AG04450 (cell line): Measurements from ENCODE around the gene C21orf58. TPM values are rescaled to one million over a fixed set of nuclear protein-coding genes. Genes with fewer than 3 reads are reported as not detected.

ENCODE experiments used
- CTCF ChIA-PET: fragments of 300-600, 350-600 bp; formaldehyde crosslinking; extraction: SDS; loops from one replicate; lab custom pipeline; 2022; ENCODE audit warnings: antibody characterized with exemption, inconsistent platforms; lab: Charles Lee
- POLR2A ChIA-PET: fragments of 350-600 bp; formaldehyde crosslinking; extraction: SDS; loops from one replicate; lab custom pipeline; 2021; ENCODE audit warnings: antibody characterized with exemption, inconsistent platforms; lab: Yijun Ruan, JAX
- DNase-seq: peaks from one replicate; pipeline ENCODE4 v3.0.0-alpha.2; 2011; ENCODE audit warnings: low read depth, low spot score
- H3K27ac ChIP-seq: one replicate; pipeline ENCODE4 v1.5.1; 2012; ENCODE audit warnings: low read depth, low read length, control low read depth
- H3K27me3 ChIP-seq: one replicate; pipeline ENCODE4 v1.6.0; 2012; ENCODE audit warnings: low read length; ENCODE audit not compliant: control insufficient read depth, insufficient read depth
- H3K4me3 ChIP-seq: 2 replicates; pipeline ENCODE4 v1.5.1; 2011; ENCODE audit warnings: mild to moderate bottlenecking, low read depth, low read length, control low read depth
- H3K9me3 ChIP-seq: 2 replicates; pipeline ENCODE4 v1.5.1; 2012; ENCODE audit warnings: low read length; ENCODE audit not compliant: control insufficient read depth, insufficient read depth
- CTCF ChIP-seq: IDR thresholded peaks from 2 replicates; pipeline ENCODE4 v1.5.1; 2011; ENCODE audit warnings: low read depth, low read length, control low read depth, inconsistent platforms
- polyA plus RNA-seq: library from polyadenylated mRNA; depleted of rRNA; stranded (reverse); fragments of >200 nt; gene quantifications from 2 replicates; pipeline ENCODE4 v1.2.3, GENCODE V29; 2011

C21orf58 gene
- polyA plus RNA-seq, 1 experiment = 1.2 TPM

GRCh38 chr21:46273341-46273740, 50.3 kb downstream of the C21orf58 start:
- CTCF ChIA-PET = no interaction called here
- Histone ChIP-seq H3K27me3 (no peaks in the 10 kb centered on the region), H3K9me3 (no peaks in the 10 kb centered on the region), H3K4me3 (no peak overlapping the region), H3K27ac (no peak overlapping the region)
- TF ChIP-seq CTCF = no peak
- POLR2A ChIA-PET = no interaction called here
- DNase-seq = no peak

DNA sequence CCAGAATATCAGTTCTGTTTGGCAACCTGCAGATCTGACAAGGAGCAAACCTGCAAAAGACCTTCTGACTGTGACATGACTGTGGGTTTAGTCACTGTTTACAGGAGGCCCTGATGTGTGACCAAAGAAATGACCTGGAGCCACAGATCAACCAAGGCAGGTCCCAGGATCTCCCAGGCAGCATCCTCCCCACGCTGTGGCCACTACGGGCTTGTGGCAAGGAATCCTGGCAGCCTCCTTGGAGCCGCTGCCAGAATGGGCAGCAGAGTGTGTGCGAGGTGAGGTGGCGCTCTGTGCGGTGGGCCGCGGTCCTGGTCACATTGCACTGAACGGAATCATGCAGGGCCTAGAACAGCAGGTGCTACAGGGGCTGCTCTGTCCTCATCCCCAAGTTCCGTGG, 54.2 kb downstream of the C21orf58 start:
- TF ChIP-seq CTCF = no peak
- Histone ChIP-seq H3K27ac (no peak overlapping the region), H3K4me3 (no peak overlapping the region), H3K27me3 (no peaks in the 10 kb centered on the region), H3K9me3 (no peaks in the 10 kb centered on the region; the same call in 1 of the 2 replicates)
- DNase-seq = no peak
- CTCF ChIA-PET = no interaction called here
- POLR2A ChIA-PET = no interaction called here

DNA sequence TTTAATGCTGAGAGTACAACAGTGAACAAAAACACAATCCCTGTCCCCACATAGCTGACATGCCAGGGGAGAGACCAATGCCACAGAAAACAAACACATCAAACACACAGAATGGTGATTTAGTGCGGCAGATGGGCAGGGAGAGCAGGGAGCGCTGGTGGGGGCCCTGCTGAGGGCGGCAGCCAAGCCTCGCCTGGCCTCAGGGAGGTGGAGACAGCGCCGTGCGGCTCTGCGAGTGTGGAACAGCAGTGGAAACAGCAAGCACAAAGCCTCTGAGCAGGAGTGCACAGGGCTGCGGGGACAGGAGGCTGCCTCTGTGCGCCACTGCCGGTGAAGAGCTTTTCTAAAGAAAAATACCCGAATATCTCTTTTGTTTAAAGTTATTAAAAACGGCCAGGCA, 55.3 kb downstream of the C21orf58 start:
- TF ChIP-seq CTCF = no peak
- H3K4me3 ChIP-seq = no peak overlapping the region
- CTCF ChIA-PET = no interaction called here
- H3K9me3 ChIP-seq = no peaks in the 10 kb centered on the region; the same call in 1 of the 2 replicates
- H3K27me3 ChIP-seq = no peaks in the 10 kb centered on the region
- POLR2A ChIA-PET = interaction anchor here (0.6 kb wide), 1 partner anchor 150 kb away, joined by 4 read pairs; no protein-coding TSS in a partner anchor
- no peak overlapping the region for H3K27ac ChIP-seq
- no peak for DNase-seq

- no peak for TF ChIP-seq CTCF
- H3K27me3 ChIP-seq = no peaks in the 10 kb centered on the region
- DNase-seq = no peak
- ChIA-PET CTCF (no interaction called here), POLR2A (no interaction called here)
- H3K27ac ChIP-seq = no peak overlapping the region
- no peaks in the 10 kb centered on the region; the same call in 1 of the 2 replicates for H3K9me3 ChIP-seq
- no peak overlapping the region for H3K4me3 ChIP-seq
These were observed 56.7 kb downstream of the C21orf58 start for GRCh38 chr21:46266946-46267345.

GRCh38 chr21:46265736-46266525, 57.7 kb downstream of the C21orf58 start:
- CTCF ChIA-PET = no interaction called here
- Histone ChIP-seq H3K9me3 (no peaks in the 10 kb centered on the region; the same call in 1 of the 2 replicates), H3K27me3 (no peaks in the 10 kb centered on the region), H3K27ac (no peak overlapping the region), H3K4me3 (no peak overlapping the region)
- POLR2A ChIA-PET = no interaction called here
- DNase-seq = no peak
- TF ChIP-seq CTCF = no peak
